SK-N-SH treated with all-trans-retinoic acid at 6 μM for 48 hours (cell line): ENCODE measurements around the gene UBA1.

Source experiments
- ATAC-seq: fragments of 200-7000 bp; cut with Tn5 transposase; 3 replicates; pipeline ENCODE4 v1.9.1; 2020; ENCODE audit warnings: mild to moderate bottlenecking, moderate library complexity
- ARNTL ChIP-seq: fragments of 450-650 bp; formaldehyde crosslinking; IDR thresholded peaks from 2 replicates; pipeline ENCODE4 v1.5.0; 2020; ENCODE audit warnings: low read depth, mild to moderate bottlenecking, moderate library complexity, borderline replicate concordance
- BACH2 ChIP-seq: fragments of 250-450 bp; sonication (Bioruptor Pico); IDR thresholded peaks from 2 replicates; pipeline ENCODE4 v1.9.0; 2021; ENCODE audit warnings: mild to moderate bottlenecking, borderline replicate concordance
- CSDC2 ChIP-seq: fragments of 250-450 bp; sonication (Bioruptor Pico); IDR thresholded peaks from 2 replicates; pipeline ENCODE4 v1.5.0; 2020; ENCODE audit warnings: mild to moderate bottlenecking, moderate library complexity
- ESRRG ChIP-seq: fragments of 250-450 bp; sonication (Bioruptor Pico); IDR thresholded peaks from 2 replicates; pipeline ENCODE4 v1.6.1; 2021; ENCODE audit warnings: mild to moderate bottlenecking
- GLIS3 ChIP-seq: fragments of 250-450 bp; sonication (Bioruptor Pico); IDR thresholded peaks from 2 replicates; pipeline ENCODE4 v1.5.0; 2020; ENCODE audit warnings: mild to moderate bottlenecking, moderate library complexity
- ISL1 ChIP-seq: fragments of 250-450 bp; sonication (Bioruptor Pico); IDR thresholded peaks from 2 replicates; pipeline ENCODE4 v2.1.2; 2022; ENCODE audit warnings: mild to moderate bottlenecking, moderate library complexity
- OSR1 ChIP-seq: fragments of 250-450 bp; sonication (Bioruptor Pico); IDR thresholded peaks from 2 replicates; pipeline ENCODE4 v1.8.0; 2022; ENCODE audit warnings: moderate library complexity, mild to moderate bottlenecking, inconsistent platforms
- RARB ChIP-seq: fragments of 250-450 bp; sonication (Bioruptor Pico); IDR thresholded peaks from 2 replicates; pipeline ENCODE4 v1.8.0; 2021; ENCODE audit warnings: mild to moderate bottlenecking, moderate library complexity
- SNAI2 ChIP-seq: fragments of 250-450 bp; sonication (Bioruptor Pico); IDR thresholded peaks from 2 replicates; pipeline ENCODE4 v1.5.0; 2020; ENCODE audit warnings: mild to moderate bottlenecking, moderate library complexity
- TCF4 ChIP-seq: fragments of 250-450 bp; sonication (Bioruptor Pico); IDR thresholded peaks from 2 replicates; pipeline ENCODE4 v1.8.0; 2021; ENCODE audit warnings: mild to moderate bottlenecking, moderate library complexity, borderline replicate concordance
- TOX ChIP-seq: fragments of 250-450 bp; sonication (Bioruptor Pico); IDR thresholded peaks from 2 replicates; pipeline ENCODE4 v1.8.0; 2021; ENCODE audit warnings: mild to moderate bottlenecking, moderate library complexity, borderline replicate concordance
- ZC3H10 ChIP-seq: fragments of 250-450 bp; sonication (Bioruptor Pico); IDR thresholded peaks from 2 replicates; pipeline ENCODE4 v1.5.1; 2021; ENCODE audit warnings: mild to moderate bottlenecking, moderate library complexity
- ZFP3 ChIP-seq: fragments of 250-450 bp; sonication (Bioruptor Pico); IDR thresholded peaks from 2 replicates; pipeline ENCODE4 v1.5.0; 2020; ENCODE audit warnings: mild to moderate bottlenecking, moderate library complexity
- ZNF565 ChIP-seq: fragments of 450-650 bp; formaldehyde crosslinking; conservative IDR thresholded peaks from 2 replicates; pipeline ENCODE4 v1.5.0; 2020; ENCODE audit warnings: low read depth, mild to moderate bottlenecking, moderate library complexity
- ZNF70 ChIP-seq: fragments of 450-650 bp; formaldehyde crosslinking; IDR thresholded peaks from 2 replicates; pipeline ENCODE4 v1.5.0; 2020; ENCODE audit warnings: mild to moderate bottlenecking, moderate library complexity
- ZNF8 ChIP-seq: fragments of 450-650 bp; formaldehyde crosslinking; IDR thresholded peaks from 2 replicates; pipeline ENCODE4 v1.5.0; 2020; ENCODE audit warnings: mild to moderate bottlenecking, moderate library complexity
- TF ChIP-seq, protein P1 (sequence below): fragments of 250-450 bp; sonication (Bioruptor Pico); IDR thresholded peaks from 2 replicates; pipeline ENCODE4 v1.5.1; 2020; ENCODE audit warnings: low read depth, mild to moderate bottlenecking, moderate library complexity
- TF ChIP-seq, protein P2 (sequence below): fragments of 250-450 bp; sonication (Bioruptor Pico); IDR thresholded peaks from 2 replicates; pipeline ENCODE4 v1.8.0; 2020; ENCODE audit warnings: mild to moderate bottlenecking, moderate library complexity, borderline replicate concordance
- TF ChIP-seq, protein P3 (sequence below): fragments of 250-450 bp; sonication (Bioruptor Pico); IDR thresholded peaks from 2 replicates; pipeline ENCODE4 v1.8.0; 2021; ENCODE audit warnings: low read depth, mild to moderate bottlenecking, moderate library complexity, borderline replicate concordance
- TF ChIP-seq, protein P4 (sequence below): fragments of 250-450 bp; sonication (Bioruptor Pico); IDR thresholded peaks from 2 replicates; pipeline ENCODE4 v1.5.0; 2020; ENCODE audit warnings: mild to moderate bottlenecking, moderate library complexity
- TF ChIP-seq, protein P5 (sequence below): fragments of 250-450 bp; sonication (Bioruptor Pico); IDR thresholded peaks from 2 replicates; pipeline ENCODE4 v1.5.1; 2021; ENCODE audit warnings: mild to moderate bottlenecking, moderate library complexity

Gene UBA1

DNA sequence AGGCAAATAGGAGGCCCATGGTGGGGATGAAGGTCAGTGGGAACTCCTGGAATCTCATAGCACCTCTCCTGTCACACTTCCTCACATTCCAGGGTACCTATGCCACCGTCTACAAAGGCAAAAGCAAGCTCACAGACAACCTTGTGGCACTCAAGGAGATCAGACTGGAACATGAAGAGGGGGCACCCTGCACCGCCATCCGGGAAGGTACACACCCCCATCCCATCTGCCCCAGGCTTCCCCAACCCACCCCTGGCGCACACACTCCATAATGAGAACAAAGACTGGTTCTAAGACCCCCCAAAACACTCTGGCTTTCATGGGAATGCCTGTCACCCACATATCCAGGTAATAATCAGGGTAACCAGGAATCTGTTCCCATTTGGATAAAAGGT is 31.3 kb downstream of the UBA1 start:
- TF ChIP-seq ZNF565 (no peak), SNAI2 (no peak), ESRRG (CRISPR knock-in tag) (no peak)
- no peak for ATAC-seq

DNA sequence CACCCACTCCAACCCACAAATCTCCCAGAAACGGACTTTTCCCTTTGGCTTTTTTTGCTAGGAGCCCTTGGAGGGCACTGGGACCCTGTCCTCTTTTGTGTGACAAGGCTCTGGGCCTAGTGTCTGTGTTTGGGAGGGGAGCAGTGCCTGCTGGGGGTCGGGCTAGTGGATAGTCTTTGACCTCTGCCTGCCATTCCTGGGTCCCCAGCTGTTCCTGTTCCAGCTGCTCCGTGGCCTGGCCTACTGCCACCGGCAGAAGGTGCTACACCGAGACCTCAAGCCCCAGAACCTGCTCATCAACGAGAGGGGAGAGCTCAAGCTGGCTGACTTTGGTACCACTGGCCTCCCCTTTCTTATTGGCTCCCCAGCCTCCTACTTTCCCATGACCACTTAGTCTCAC is 32.4 kb downstream of the UBA1 start:
- no peak for ATAC-seq
- TF ChIP-seq, protein P1, sequence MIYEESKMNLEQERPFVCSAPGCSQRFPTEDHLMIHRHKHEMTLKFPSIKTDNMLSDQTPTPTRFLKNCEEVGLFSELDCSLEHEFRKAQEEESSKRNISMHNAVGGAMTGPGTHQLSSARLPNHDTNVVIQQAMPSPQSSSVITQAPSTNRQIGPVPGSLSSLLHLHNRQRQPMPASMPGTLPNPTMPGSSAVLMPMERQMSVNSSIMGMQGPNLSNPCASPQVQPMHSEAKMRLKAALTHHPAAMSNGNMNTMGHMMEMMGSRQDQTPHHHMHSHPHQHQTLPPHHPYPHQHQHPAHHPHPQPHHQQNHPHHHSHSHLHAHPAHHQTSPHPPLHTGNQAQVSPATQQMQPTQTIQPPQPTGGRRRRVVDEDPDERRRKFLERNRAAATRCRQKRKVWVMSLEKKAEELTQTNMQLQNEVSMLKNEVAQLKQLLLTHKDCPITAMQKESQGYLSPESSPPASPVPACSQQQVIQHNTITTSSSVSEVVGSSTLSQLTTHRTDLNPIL (CRISPR knock-in tag), result no peak
- TF ChIP-seq ZFP3 (CRISPR knock-in tag), result no peak
- no peak for TF ChIP-seq RARB (CRISPR knock-in tag)
- no peak for TF ChIP-seq ISL1 (CRISPR knock-in tag)
- TF ChIP-seq ZNF8 (CRISPR knock-in tag), result no peak
- TF ChIP-seq GLIS3 (CRISPR knock-in tag), result no peak
- TF ChIP-seq, protein P2, sequence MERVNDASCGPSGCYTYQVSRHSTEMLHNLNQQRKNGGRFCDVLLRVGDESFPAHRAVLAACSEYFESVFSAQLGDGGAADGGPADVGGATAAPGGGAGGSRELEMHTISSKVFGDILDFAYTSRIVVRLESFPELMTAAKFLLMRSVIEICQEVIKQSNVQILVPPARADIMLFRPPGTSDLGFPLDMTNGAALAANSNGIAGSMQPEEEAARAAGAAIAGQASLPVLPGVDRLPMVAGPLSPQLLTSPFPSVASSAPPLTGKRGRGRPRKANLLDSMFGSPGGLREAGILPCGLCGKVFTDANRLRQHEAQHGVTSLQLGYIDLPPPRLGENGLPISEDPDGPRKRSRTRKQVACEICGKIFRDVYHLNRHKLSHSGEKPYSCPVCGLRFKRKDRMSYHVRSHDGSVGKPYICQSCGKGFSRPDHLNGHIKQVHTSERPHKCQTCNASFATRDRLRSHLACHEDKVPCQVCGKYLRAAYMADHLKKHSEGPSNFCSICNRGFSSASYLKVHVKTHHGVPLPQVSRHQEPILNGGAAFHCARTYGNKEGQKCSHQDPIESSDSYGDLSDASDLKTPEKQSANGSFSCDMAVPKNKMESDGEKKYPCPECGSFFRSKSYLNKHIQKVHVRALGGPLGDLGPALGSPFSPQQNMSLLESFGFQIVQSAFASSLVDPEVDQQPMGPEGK (CRISPR knock-in tag), result no peak
- TF ChIP-seq CSDC2 (CRISPR knock-in tag), result no peak

DNA sequence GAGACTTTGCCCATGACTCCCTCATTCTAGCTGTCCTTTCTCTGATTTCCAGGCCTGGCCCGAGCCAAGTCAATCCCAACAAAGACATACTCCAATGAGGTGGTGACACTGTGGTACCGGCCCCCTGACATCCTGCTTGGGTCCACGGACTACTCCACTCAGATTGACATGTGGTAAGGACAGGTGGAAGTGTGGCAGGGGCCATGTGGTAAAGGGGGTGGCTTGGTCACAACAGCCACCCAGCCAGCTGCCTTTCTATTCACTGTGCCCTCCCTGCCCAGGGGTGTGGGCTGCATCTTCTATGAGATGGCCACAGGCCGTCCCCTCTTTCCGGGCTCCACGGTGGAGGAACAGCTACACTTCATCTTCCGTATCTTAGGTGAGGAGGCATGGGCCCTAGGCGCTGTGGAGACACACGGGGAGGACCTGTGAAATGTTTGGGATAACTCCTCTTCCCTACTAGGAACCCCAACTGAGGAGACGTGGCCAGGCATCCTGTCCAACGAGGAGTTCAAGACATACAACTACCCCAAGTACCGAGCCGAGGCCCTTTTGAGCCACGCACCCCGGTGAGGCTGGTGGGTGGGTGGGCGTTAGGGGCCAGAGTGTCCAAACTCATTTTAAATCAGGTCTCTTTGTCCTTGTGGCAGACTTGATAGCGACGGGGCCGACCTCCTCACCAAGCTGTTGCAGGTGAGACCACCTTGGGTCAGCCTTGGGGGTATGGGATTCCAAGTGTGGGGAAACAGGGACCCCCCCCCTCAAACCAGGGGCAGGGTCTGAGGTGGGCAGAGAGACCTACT is 33.1 kb downstream of the UBA1 start:
- TF ChIP-seq OSR1 (CRISPR knock-in tag) (no peak), ZNF8 (CRISPR knock-in tag) (no peak), CSDC2 (CRISPR knock-in tag) (no peak), GLIS3 (CRISPR knock-in tag) (no peak), ARNTL (CRISPR knock-in tag) (no peak), TOX (no peak), TCF4 (CRISPR knock-in tag) (no peak)
- TF ChIP-seq, protein P2 (CRISPR knock-in tag), result no peak
- TF ChIP-seq, protein P3, sequence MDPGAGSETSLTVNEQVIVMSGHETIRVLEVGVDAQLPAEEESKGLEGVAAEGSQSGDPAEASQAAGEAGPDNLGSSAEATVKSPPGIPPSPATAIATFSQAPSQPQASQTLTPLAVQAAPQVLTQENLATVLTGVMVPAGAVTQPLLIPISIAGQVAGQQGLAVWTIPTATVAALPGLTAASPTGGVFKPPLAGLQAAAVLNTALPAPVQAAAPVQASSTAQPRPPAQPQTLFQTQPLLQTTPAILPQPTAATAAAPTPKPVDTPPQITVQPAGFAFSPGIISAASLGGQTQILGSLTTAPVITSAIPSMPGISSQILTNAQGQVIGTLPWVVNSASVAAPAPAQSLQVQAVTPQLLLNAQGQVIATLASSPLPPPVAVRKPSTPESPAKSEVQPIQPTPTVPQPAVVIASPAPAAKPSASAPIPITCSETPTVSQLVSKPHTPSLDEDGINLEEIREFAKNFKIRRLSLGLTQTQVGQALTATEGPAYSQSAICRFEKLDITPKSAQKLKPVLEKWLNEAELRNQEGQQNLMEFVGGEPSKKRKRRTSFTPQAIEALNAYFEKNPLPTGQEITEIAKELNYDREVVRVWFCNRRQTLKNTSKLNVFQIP, result no peak
- no peak for ATAC-seq

DNA sequence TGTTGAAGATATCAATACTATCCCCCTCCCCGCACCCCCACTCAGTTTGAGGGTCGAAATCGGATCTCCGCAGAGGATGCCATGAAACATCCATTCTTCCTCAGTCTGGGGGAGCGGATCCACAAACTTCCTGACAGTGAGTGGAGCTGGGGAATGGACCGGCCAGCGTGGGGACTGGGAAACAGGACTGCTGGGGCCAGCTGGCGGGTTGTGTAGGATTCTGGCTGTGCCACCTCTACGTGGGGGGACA is 33.6 kb downstream of the UBA1 start:
- TF ChIP-seq ZNF70 (CRISPR knock-in tag) (no peak), ARNTL (CRISPR knock-in tag) (no peak), ZC3H10 (CRISPR knock-in tag) (no peak), TCF4 (CRISPR knock-in tag) (no peak), ZNF565 (no peak), OSR1 (CRISPR knock-in tag) (no peak), ESRRG (CRISPR knock-in tag) (no peak), TOX (no peak), GLIS3 (CRISPR knock-in tag) (no peak), BACH2 (CRISPR knock-in tag) (no peak), ZNF8 (CRISPR knock-in tag) (no peak), ZFP3 (CRISPR knock-in tag) (no peak), SNAI2 (no peak), RARB (CRISPR knock-in tag) (no peak)
- TF ChIP-seq, protein P4, sequence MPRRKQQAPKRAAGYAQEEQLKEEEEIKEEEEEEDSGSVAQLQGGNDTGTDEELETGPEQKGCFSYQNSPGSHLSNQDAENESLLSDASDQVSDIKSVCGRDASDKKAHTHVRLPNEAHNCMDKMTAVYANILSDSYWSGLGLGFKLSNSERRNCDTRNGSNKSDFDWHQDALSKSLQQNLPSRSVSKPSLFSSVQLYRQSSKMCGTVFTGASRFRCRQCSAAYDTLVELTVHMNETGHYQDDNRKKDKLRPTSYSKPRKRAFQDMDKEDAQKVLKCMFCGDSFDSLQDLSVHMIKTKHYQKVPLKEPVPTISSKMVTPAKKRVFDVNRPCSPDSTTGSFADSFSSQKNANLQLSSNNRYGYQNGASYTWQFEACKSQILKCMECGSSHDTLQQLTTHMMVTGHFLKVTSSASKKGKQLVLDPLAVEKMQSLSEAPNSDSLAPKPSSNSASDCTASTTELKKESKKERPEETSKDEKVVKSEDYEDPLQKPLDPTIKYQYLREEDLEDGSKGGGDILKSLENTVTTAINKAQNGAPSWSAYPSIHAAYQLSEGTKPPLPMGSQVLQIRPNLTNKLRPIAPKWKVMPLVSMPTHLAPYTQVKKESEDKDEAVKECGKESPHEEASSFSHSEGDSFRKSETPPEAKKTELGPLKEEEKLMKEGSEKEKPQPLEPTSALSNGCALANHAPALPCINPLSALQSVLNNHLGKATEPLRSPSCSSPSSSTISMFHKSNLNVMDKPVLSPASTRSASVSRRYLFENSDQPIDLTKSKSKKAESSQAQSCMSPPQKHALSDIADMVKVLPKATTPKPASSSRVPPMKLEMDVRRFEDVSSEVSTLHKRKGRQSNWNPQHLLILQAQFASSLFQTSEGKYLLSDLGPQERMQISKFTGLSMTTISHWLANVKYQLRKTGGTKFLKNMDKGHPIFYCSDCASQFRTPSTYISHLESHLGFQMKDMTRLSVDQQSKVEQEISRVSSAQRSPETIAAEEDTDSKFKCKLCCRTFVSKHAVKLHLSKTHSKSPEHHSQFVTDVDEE (CRISPR knock-in tag), result no peak
- TF ChIP-seq, protein P5, sequence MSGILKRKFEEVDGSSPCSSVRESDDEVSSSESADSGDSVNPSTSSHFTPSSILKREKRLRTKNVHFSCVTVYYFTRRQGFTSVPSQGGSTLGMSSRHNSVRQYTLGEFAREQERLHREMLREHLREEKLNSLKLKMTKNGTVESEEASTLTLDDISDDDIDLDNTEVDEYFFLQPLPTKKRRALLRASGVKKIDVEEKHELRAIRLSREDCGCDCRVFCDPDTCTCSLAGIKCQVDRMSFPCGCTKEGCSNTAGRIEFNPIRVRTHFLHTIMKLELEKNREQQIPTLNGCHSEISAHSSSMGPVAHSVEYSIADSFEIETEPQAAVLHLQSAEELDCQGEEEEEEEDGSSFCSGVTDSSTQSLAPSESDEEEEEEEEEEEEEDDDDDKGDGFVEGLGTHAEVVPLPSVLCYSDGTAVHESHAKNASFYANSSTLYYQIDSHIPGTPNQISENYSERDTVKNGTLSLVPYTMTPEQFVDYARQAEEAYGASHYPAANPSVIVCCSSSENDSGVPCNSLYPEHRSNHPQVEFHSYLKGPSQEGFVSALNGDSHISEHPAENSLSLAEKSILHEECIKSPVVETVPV (CRISPR knock-in tag), result no peak
- TF ChIP-seq, protein P3, result no peak
- no peak for ATAC-seq
